Neural crest cell (in vitro differentiated cells): ENCODE measurements around the gene ZNF576. TPM values are rescaled to one million over a fixed set of nuclear protein-coding genes. Genes with fewer than 3 reads are reported as not detected.
A peak's percentile ranks its signal among the peaks of the same experiment; 100 is the strongest.

ENCODE experiments used
- DNase-seq: peaks from one replicate; pipeline ENCODE4 v3.0.0; 2021; ENCODE audit warnings: low read depth, mixed read lengths, low spot score
- H3K27ac Mint-ChIP-seq: one replicate; pipeline ENCODE4 v1.8.0; 2021; ENCODE audit warnings: mild to moderate bottlenecking, mixed read lengths; ENCODE audit not compliant: unreplicated experiment
- H3K27me3 Mint-ChIP-seq: 2 replicates; pipeline ENCODE4 v1.8.0; 2021; ENCODE audit warnings: low read depth, mild to moderate bottlenecking, mixed read lengths
- H3K36me3 Mint-ChIP-seq: 2 replicates; pipeline ENCODE4 v1.8.0; 2021; ENCODE audit warnings: low read depth, mild to moderate bottlenecking, mixed read lengths
- H3K4me1 Mint-ChIP-seq: 2 replicates; pipeline ENCODE4 v1.8.0; 2021; ENCODE audit warnings: mixed read lengths
- H3K4me3 Mint-ChIP-seq: one replicate; pipeline ENCODE4 v1.8.0; 2021; ENCODE audit warnings: mild to moderate bottlenecking, mixed read lengths
- H3K9me3 Mint-ChIP-seq: 2 replicates; pipeline ENCODE4 v1.8.0; 2021; ENCODE audit warnings: mixed read lengths
- total RNA-seq: library from RNA; stranded (reverse); gene quantifications from 2 replicates; pipeline ENCODE4 v1.2.1, GENCODE V29; 2021
- TF ChIP-seq, protein P1 (sequence below): fragments of 200-600 bp; sonication (generic); conservative IDR thresholded peaks from 2 replicates; pipeline ENCODE4 v1.5.0; 2021; ENCODE audit warnings: antibody characterized with exemption, mild to moderate bottlenecking

The ZNF576 gene
- total RNA-seq, 1 donor from 2014 or later, result 18.3 TPM

GRCh38 chr19:43594081-43594697 lies 2.2 kb upstream of the ZNF576 start:
- H3K27ac Mint-ChIP-seq, result peak overlapping the region; percentile 31
- H3K4me3 Mint-ChIP-seq, result peak overlapping the region; percentile 99
- peaks cover 7% of the 10 kb centered on the region for H3K27me3 Mint-ChIP-seq
- no peak for DNase-seq
- TF ChIP-seq, protein P1, sequence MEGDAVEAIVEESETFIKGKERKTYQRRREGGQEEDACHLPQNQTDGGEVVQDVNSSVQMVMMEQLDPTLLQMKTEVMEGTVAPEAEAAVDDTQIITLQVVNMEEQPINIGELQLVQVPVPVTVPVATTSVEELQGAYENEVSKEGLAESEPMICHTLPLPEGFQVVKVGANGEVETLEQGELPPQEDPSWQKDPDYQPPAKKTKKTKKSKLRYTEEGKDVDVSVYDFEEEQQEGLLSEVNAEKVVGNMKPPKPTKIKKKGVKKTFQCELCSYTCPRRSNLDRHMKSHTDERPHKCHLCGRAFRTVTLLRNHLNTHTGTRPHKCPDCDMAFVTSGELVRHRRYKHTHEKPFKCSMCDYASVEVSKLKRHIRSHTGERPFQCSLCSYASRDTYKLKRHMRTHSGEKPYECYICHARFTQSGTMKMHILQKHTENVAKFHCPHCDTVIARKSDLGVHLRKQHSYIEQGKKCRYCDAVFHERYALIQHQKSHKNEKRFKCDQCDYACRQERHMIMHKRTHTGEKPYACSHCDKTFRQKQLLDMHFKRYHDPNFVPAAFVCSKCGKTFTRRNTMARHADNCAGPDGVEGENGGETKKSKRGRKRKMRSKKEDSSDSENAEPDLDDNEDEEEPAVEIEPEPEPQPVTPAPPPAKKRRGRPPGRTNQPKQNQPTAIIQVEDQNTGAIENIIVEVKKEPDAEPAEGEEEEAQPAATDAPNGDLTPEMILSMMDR, result no peak
- peaks cover 39% of the 10 kb centered on the region for H3K4me1 Mint-ChIP-seq
- no peaks in the 10 kb centered on the region for H3K9me3 Mint-ChIP-seq
- peaks cover 8% of the 10 kb centered on the region for H3K36me3 Mint-ChIP-seq

DNA sequence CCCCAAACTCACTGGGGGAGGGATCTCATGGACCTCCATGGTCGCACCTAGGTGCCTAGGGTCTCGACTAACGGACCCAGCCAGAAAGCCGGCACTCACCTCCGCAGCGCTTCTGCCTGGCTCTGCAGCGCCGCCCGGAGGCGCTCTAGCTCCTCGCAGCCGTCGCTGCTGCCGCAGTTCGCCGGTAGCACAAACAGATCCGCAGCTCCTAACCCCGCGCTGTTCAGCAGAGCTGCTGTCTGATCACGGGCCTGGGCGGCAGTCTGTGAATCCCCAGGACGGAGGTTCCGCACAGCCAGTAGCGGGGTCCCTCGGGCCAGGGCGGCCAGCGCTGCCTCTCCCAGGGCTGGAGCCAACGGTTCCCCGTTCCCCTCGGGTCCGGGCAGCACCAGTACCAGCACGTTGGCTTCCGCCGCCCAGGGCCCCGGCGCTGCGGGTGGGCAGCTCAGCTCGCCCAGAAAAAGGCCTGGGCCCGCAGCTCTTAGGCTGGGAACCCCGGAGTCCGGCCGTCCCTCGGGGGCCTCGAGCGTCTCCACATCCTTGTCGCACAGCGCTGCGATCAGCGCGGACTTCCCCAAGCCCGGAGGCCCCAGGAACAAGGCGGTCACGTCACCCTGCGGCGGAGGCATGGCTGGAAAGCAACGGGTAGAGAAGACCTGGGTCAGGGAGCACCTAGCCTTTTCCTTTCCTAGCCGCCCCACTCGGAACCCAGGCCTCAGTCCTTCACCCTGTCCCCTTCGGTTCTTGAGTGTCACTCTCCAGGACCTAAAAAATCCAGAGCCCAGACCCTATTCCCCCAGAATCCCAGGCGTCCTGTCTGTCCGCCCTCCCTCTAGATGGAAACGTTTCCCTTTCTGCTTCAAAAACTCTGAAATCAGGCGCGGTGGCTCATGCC lies 1.4 kb upstream of the ZNF576 start:
- Mint-ChIP-seq H3K4me1 (peaks cover 39% of the 10 kb centered on the region), H3K4me3 (peak overlapping the region; percentile 99), H3K36me3 (peaks cover 7% of the 10 kb centered on the region), H3K27me3 (peaks cover 7% of the 10 kb centered on the region), H3K27ac (peak overlapping the region; percentile 99), H3K9me3 (no peaks in the 10 kb centered on the region)
- DNase-seq, result peak; percentile 56
- TF ChIP-seq, protein P1, result peak; percentile 83

DNA sequence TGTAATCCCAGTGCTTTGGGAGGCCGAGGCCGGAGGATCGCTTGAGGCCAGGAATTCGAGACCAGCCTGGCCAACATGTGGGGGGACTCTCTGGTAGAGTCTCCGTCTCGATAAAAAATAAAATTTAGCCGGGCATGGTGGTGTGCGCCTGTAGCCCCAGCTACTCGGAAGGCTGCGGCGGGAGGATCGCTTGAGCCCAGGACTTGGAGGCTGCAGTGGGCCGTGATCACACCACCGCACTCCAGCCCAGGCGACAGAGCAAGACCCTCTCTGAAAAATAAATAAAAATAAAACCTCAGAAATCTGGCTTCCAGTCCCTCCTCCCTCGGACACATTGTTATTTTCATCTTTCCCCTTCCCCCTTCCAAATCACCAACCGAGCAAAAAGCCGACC lies 793 bp upstream of the ZNF576 start:
- DNase-seq, result no peak
- H3K4me3 Mint-ChIP-seq, result peak overlapping the region; percentile 99
- peaks cover 7% of the 10 kb centered on the region for H3K36me3 Mint-ChIP-seq
- H3K27ac Mint-ChIP-seq, result peak overlapping the region; percentile 99
- TF ChIP-seq, protein P1, result no peak
- H3K4me1 Mint-ChIP-seq, result peaks cover 39% of the 10 kb centered on the region
- peaks cover 7% of the 10 kb centered on the region for H3K27me3 Mint-ChIP-seq
- H3K9me3 Mint-ChIP-seq, result no peaks in the 10 kb centered on the region

DNA sequence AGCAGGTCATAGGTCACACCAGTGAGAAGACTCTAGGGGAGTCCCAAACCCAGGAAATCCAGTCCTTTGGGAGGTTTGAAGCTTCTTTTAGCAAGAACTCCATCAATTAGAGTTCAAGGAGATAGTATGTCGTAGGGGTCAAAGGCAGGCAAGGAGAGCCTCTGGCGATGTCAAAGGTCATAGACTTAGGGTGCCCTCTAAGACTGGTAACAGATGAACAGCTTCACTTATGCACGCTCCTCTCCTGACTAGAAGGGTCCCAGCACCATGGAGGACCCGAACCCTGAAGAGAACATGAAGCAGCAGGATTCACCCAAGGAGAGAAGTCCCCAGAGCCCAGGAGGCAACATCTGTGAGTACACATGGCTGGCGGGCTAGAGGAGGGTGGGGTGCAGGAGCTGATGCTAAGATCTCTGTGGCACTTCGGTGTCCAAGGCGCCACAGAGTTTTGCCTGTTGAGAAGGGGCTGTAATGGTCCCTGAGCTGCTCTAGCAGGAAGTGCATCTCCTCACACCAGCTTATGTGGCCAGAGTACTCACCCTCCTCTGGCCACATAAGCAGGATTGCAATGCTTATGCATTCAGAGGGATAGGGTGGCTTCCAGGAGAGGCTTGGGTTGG lies 557 bp downstream of the ZNF576 start:
- H3K36me3 Mint-ChIP-seq, result peaks cover 7% of the 10 kb centered on the region
- H3K4me1 Mint-ChIP-seq, result peaks cover 39% of the 10 kb centered on the region
- peak overlapping the region; percentile 99 for H3K27ac Mint-ChIP-seq

DNA sequence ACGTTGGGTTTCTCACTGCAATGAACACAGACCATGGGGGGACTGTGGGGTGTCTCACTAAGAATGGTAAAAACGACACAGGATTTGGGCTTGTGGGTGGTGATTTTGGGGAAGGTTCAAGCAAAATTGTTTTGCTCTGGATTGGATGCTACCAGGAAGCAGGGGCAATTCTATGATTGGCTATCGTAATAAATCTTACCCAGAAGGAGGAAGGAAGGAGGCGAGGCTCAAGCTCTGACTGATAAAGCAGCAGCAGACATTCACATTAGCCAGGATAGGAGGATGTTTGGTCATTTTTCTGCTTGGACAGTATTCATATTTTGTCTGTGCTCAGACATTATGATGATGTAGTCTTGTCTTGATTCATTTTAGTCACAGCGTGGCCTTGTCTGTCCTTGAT lies 1.5 kb downstream of the ZNF576 start:
- TF ChIP-seq, protein P1, result no peak
- Mint-ChIP-seq H3K36me3 (peaks cover 7% of the 10 kb centered on the region), H3K27ac (no peak overlapping the region), H3K4me1 (peaks cover 39% of the 10 kb centered on the region), H3K9me3 (no peaks in the 10 kb centered on the region), H3K27me3 (peaks cover 7% of the 10 kb centered on the region), H3K4me3 (peak overlapping the region; percentile 99)
- no peak for DNase-seq

More for the DNA sequence above, 557 bp downstream of the ZNF576 start:
- TF ChIP-seq, protein P1, result no peak
- H3K27me3 Mint-ChIP-seq, result peaks cover 7% of the 10 kb centered on the region
- DNase-seq, result no peak
- H3K4me3 Mint-ChIP-seq, result peak overlapping the region; percentile 99
- no peaks in the 10 kb centered on the region for H3K9me3 Mint-ChIP-seq
